ENCODE results near the gene ARID4A.

- TF ChIP-seq, protein P1, sequence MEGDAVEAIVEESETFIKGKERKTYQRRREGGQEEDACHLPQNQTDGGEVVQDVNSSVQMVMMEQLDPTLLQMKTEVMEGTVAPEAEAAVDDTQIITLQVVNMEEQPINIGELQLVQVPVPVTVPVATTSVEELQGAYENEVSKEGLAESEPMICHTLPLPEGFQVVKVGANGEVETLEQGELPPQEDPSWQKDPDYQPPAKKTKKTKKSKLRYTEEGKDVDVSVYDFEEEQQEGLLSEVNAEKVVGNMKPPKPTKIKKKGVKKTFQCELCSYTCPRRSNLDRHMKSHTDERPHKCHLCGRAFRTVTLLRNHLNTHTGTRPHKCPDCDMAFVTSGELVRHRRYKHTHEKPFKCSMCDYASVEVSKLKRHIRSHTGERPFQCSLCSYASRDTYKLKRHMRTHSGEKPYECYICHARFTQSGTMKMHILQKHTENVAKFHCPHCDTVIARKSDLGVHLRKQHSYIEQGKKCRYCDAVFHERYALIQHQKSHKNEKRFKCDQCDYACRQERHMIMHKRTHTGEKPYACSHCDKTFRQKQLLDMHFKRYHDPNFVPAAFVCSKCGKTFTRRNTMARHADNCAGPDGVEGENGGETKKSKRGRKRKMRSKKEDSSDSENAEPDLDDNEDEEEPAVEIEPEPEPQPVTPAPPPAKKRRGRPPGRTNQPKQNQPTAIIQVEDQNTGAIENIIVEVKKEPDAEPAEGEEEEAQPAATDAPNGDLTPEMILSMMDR (IDR thresholded peaks at IDR 0.05 in 8 of 11, conservative IDR thresholded peaks at IDR 0.05 in 3 of 11), result no peak
- TF ChIP-seq POLR2A (IDR thresholded peaks at IDR 0.05), result no peak
These were observed 4.2 kb upstream of the ARID4A start for GRCh38 chr14:58294201-58294600.

Data from spleen (tissue), 7 donors.